Activated naive CD8-positive, alpha-beta T cell treated with anti-CD3 and anti-CD28 coated beads for 36 hours (primary cell): ENCODE measurements around the gene PBX4. TPM values are rescaled to one million over a fixed set of nuclear protein-coding genes. Genes with fewer than 3 reads are reported as not detected.
A peak's percentile ranks its signal among the peaks of the same experiment; 100 is the strongest.

Experiments
- DNase-seq: peaks from one replicate; pipeline ENCODE4 v3.0.0; 2021
- H3K27ac Mint-ChIP-seq: one replicate; pipeline ENCODE4 v1.8.0; 2022; ENCODE audit warnings: mild to moderate bottlenecking, moderate library complexity, mixed read lengths
- H3K27me3 Mint-ChIP-seq: one replicate; pipeline ENCODE4 v1.8.0; 2022; ENCODE audit warnings: mild to moderate bottlenecking, mixed read lengths
- H3K36me3 Mint-ChIP-seq: one replicate; pipeline ENCODE4 v1.8.0; 2021; ENCODE audit warnings: mild to moderate bottlenecking, mixed read lengths
- H3K4me1 Mint-ChIP-seq: one replicate; pipeline ENCODE4 v1.8.0; 2021; ENCODE audit warnings: mixed read lengths
- H3K4me3 Mint-ChIP-seq: one replicate; pipeline ENCODE4 v1.8.0; 2022; ENCODE audit warnings: mild to moderate bottlenecking, moderate library complexity, mixed read lengths
- H3K9me3 Mint-ChIP-seq: one replicate; pipeline ENCODE4 v1.8.0; 2022; ENCODE audit warnings: mixed read lengths
- total RNA-seq, 2 experiments: library from RNA; stranded (reverse); gene quantifications; one replicate each; pipeline ENCODE4 v1.2.3, GENCODE V29; 2021

PBX4 gene
- total RNA-seq, 2 experiments from 2014 or later: 8.2 to 9.6 TPM

DNA sequence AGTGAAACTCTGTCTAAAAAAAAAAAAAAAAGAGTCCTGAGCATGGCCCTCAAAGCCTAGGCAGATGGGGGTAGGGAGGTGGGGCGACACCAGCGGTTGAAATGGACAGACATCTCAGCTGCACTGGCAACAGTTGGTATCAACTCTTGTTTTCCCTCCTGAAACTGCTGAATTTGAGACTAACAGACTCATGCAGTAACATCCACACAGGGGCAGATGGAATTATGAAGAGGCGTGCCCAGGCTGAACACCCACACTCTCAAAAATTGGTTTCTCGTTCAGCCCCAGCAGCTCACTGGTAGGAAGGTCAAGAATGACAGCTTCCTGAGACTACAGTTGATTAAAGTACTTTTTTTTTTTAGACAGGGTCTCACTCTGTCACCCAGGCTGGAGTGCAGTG lies 24.1 kb downstream of the PBX4 start:
- DNase-seq: peak; percentile 27
- Mint-ChIP-seq H3K4me1 (peaks cover 64% of the 10 kb centered on the region), H3K36me3 (peaks cover 38% of the 10 kb centered on the region), H3K27me3 (no peaks in the 10 kb centered on the region), H3K4me3 (no peak overlapping the region), H3K9me3 (peaks cover 2% of the 10 kb centered on the region), H3K27ac (peak overlapping the region; percentile 59)

DNA sequence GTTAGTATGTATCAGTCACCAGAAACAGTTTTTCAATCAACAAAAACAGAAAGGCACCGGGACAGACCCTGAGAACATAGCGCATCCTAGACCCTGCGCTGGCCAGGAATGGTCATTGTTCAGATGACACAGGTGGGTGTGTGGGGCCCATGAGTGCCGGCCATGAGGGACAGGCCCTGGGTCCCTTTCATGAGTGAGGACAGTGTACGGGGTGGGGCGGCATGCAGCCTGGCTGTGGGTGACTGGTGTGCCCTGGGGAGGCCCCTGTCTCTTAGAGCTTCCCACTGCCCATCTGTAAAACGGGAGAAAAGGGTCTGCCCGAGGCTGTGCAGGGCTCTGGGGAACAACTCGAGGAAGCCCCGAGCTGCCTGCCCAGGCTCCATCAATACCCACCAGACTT lies 25.8 kb downstream of the PBX4 start:
- Mint-ChIP-seq H3K4me1 (peaks cover 64% of the 10 kb centered on the region), H3K9me3 (peaks cover 2% of the 10 kb centered on the region), H3K27ac (peak overlapping the region; percentile 88), H3K4me3 (no peak overlapping the region), H3K36me3 (peaks cover 45% of the 10 kb centered on the region), H3K27me3 (no peaks in the 10 kb centered on the region)
- no peak for DNase-seq

DNA sequence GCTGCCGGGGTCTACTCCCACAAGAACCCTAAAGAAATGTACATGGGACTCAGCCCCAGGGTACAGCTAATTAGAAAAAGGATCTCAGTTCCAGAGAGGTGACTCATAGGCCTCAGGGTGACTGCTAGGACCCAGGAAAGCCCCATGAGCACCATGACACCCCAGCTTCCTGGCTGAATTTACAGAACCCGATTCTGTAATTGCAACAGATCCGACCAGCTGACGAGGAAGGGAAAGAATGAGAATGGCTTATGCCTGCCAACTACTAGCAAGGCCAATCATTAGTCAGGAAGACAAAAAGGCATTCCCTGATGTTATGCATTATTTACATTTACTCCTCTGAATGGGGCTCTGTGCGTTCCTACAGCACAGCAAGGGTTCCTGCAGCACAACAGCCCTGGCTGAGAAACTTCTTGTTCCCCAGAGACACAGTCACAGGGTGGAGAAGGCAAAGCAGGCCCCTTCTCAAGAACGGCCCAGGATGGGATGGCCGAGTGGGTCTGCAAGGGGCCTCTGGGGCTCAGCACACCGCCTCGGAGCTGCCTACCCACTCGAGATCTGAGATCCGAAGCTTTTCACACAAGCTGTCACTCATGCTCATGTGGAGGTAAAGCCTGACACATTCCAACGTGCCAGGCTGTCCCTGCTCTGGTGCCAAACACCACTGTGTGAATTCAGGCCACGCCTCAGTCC lies 27.2 kb downstream of the PBX4 start:
- Mint-ChIP-seq H3K27ac (peak overlapping the region; percentile 88), H3K9me3 (peaks cover 2% of the 10 kb centered on the region), H3K36me3 (peaks cover 40% of the 10 kb centered on the region), H3K4me3 (peak overlapping the region; percentile 64), H3K27me3 (no peaks in the 10 kb centered on the region), H3K4me1 (peaks cover 56% of the 10 kb centered on the region)
- peak; percentile 69 for DNase-seq

- peaks cover 30% of the 10 kb centered on the region for H3K36me3 Mint-ChIP-seq
- H3K4me3 Mint-ChIP-seq: no peak overlapping the region
- no peak for DNase-seq
- peaks cover 2% of the 10 kb centered on the region for H3K9me3 Mint-ChIP-seq
- peak overlapping the region; percentile 71 for H3K27ac Mint-ChIP-seq
- H3K4me1 Mint-ChIP-seq: peaks cover 40% of the 10 kb centered on the region
- no peaks in the 10 kb centered on the region for H3K27me3 Mint-ChIP-seq
These were observed 29.9 kb downstream of the PBX4 start for GRCh38 chr19:19588546-19588945.

DNA sequence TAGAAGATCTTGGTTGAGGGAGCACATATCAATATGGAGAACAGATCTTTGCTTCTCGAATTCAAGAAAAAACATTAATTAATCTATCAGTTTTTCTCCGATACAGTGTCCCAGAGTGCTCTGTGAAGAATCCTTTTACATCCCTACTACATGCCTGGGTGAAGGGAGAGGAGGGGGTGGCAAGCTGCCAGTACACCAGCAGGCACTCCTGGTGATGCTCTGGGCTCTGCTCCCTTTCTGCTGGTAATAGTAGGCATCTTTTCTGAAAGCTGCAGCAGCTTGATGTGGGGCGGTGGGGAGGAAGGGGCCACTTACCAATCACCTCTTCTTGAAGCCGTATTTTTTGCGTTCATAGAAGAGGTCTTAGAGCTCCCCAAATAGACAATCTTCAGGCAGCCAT lies 30.7 kb downstream of the PBX4 start:
- Mint-ChIP-seq H3K36me3 (peaks cover 24% of the 10 kb centered on the region), H3K27me3 (no peaks in the 10 kb centered on the region), H3K4me1 (peaks cover 39% of the 10 kb centered on the region), H3K9me3 (peaks cover 2% of the 10 kb centered on the region), H3K4me3 (no peak overlapping the region), H3K27ac (peak overlapping the region; percentile 21)
- DNase-seq: no peak

GRCh38 chr19:19584356-19584755 lies 34.1 kb downstream of the PBX4 start:
- H3K4me1 Mint-ChIP-seq: peaks cover 22% of the 10 kb centered on the region
- no peak overlapping the region for H3K4me3 Mint-ChIP-seq
- no peak for DNase-seq
- no peak overlapping the region for H3K27ac Mint-ChIP-seq
- H3K36me3 Mint-ChIP-seq: peaks cover 12% of the 10 kb centered on the region
- H3K27me3 Mint-ChIP-seq: no peaks in the 10 kb centered on the region
- H3K9me3 Mint-ChIP-seq: no peaks in the 10 kb centered on the region

DNA sequence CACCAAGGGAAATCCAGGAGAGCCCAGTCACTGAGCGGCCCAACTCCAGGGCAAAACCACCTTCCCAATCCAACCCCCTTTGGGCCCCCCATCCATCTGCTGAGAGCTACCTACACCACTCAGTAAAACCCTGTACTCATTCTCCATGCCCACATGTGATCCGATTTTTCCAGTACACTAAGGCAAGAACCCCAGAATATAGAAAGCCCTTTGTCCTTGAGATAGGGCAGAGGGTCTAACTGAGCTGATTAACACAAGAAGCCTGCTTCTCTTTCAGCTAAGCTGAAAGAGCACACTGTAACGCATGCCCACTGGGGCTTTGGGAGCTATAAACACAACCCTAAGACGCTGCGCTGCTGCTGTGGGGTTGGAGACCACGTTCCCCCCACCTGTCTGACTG lies 36.0 kb downstream of the PBX4 start:
- H3K27me3 Mint-ChIP-seq: no peaks in the 10 kb centered on the region
- H3K4me3 Mint-ChIP-seq: no peak overlapping the region
- H3K4me1 Mint-ChIP-seq: peaks cover 9% of the 10 kb centered on the region
- H3K36me3 Mint-ChIP-seq: peaks cover 2% of the 10 kb centered on the region
- H3K27ac Mint-ChIP-seq: no peak overlapping the region
- H3K9me3 Mint-ChIP-seq: no peaks in the 10 kb centered on the region
- no peak for DNase-seq

DNA sequence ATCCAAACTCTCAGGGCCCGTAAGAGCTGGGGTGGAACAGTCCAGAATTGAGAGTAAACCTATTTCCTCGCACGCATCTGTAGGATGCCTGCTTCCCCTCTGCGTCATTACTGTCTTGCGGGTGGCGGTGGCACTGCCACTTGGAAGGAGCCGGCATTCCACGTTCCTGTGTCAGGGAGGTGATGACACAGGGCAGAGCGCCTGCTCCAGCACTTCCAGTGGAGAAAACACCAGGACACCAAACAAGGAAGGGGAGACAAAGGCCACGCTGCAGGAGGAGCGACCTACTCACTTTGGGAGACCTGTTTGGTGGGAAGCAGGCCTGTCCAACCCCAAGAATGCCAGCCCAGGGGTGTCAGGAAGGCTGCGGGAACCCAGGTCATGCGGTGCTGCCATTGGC lies 37.1 kb downstream of the PBX4 start:
- no peak for DNase-seq
- Mint-ChIP-seq H3K27ac (no peak overlapping the region), H3K9me3 (no peaks in the 10 kb centered on the region), H3K4me3 (no peak overlapping the region), H3K27me3 (no peaks in the 10 kb centered on the region), H3K4me1 (peaks cover 9% of the 10 kb centered on the region), H3K36me3 (peaks cover 2% of the 10 kb centered on the region)

DNA sequence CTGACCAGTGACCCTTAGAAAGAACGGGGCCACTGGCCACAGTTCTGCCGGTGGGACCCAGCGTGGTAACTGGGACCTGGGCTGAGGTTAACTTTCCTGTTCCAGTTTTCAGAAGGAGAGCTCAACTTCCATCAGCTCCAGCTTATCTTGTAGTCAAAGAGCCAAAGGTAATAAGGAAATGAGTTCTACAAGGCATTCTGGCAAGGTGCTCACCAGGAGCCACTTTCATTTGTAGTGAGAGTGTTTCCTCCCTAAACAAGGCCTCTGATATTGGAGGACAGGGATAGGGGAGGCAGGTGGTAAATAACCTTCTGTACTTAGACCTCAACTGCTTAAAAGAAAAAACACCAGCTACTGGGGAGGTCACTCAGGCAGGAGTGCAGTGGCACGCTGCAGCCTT lies 38.1 kb downstream of the PBX4 start:
- H3K27ac Mint-ChIP-seq: no peak overlapping the region
- H3K9me3 Mint-ChIP-seq: no peaks in the 10 kb centered on the region
- H3K36me3 Mint-ChIP-seq: peaks cover 2% of the 10 kb centered on the region
- H3K4me3 Mint-ChIP-seq: no peak overlapping the region
- H3K4me1 Mint-ChIP-seq: peaks cover 9% of the 10 kb centered on the region
- DNase-seq: no peak
- H3K27me3 Mint-ChIP-seq: no peaks in the 10 kb centered on the region

- Mint-ChIP-seq H3K4me1 (peaks cover 9% of the 10 kb centered on the region), H3K4me3 (no peak overlapping the region), H3K27me3 (no peaks in the 10 kb centered on the region), H3K9me3 (no peaks in the 10 kb centered on the region), H3K27ac (no peak overlapping the region), H3K36me3 (peaks cover 2% of the 10 kb centered on the region)
- no peak for DNase-seq
These were observed 38.7 kb downstream of the PBX4 start for GRCh38 chr19:19579533-19580361.

- H3K27me3 Mint-ChIP-seq: no peaks in the 10 kb centered on the region
These were observed 40.2 kb downstream of the PBX4 start for GRCh38 chr19:19578252-19578651.

GRCh38 chr19:19575411-19575810 lies 43.1 kb downstream of the PBX4 start:
- no peak overlapping the region for H3K27ac Mint-ChIP-seq
- peaks cover 3% of the 10 kb centered on the region for H3K4me1 Mint-ChIP-seq
- no peak for DNase-seq
- no peaks in the 10 kb centered on the region for H3K27me3 Mint-ChIP-seq
- H3K36me3 Mint-ChIP-seq: peaks cover 8% of the 10 kb centered on the region
- no peak overlapping the region for H3K4me3 Mint-ChIP-seq
- no peaks in the 10 kb centered on the region for H3K9me3 Mint-ChIP-seq

More at GRCh38 chr19:19578252-19578651, 40.2 kb downstream of the PBX4 start:
- Mint-ChIP-seq H3K4me3 (no peak overlapping the region), H3K4me1 (peaks cover 9% of the 10 kb centered on the region), H3K27ac (no peak overlapping the region), H3K36me3 (peaks cover 2% of the 10 kb centered on the region), H3K9me3 (no peaks in the 10 kb centered on the region)
- no peak for DNase-seq

DNA sequence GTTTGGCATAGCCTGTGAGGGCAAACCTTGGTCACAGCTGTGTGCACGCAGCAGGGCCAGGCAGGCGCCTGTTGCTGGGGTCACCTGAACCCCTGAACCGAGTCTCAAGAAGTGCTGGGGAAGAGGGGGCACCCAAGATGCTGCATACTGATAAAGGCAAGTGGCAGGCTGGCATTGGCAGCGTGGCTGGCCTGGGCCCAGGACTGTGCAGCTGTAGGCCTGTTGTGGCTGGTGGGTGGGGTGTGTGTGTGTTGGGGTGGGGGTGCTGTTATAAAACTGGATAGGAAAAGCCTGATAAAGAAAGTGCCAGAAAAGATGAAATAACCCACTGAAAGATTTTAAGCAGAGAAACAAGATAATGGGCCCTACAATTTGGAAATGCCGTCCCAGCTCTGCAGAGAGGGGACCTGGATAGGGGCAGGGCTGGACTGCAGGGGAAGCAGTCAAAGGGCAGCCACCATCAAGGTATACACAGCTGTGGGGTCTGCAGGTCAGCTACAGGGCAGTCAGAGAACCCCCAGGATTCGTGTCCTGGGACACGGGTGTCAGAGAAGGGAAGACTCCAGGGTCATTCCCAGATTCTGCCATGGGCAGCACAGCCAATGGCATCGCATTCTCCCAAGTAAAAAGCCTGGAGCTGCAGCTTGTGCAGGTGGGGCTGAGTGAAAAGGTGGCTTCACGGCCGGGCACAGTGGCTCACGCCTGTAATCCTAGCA lies 47.3 kb downstream of the PBX4 start:
- no peaks in the 10 kb centered on the region for H3K27me3 Mint-ChIP-seq
- H3K4me3 Mint-ChIP-seq: no peak overlapping the region
- H3K27ac Mint-ChIP-seq: no peak overlapping the region
- no peaks in the 10 kb centered on the region for H3K9me3 Mint-ChIP-seq
- DNase-seq: no peak
- peaks cover 4% of the 10 kb centered on the region for H3K4me1 Mint-ChIP-seq
- H3K36me3 Mint-ChIP-seq: peaks cover 18% of the 10 kb centered on the region

- Mint-ChIP-seq H3K27me3 (no peaks in the 10 kb centered on the region), H3K36me3 (peaks cover 18% of the 10 kb centered on the region), H3K27ac (no peak overlapping the region), H3K4me3 (no peak overlapping the region), H3K9me3 (no peaks in the 10 kb centered on the region), H3K4me1 (peaks cover 4% of the 10 kb centered on the region)
- DNase-seq: no peak
These were observed 47.9 kb downstream of the PBX4 start for GRCh38 chr19:19570571-19570970.
